ENCODE measurements around the gene ANKIB1.

- TF ChIP-seq CTCF (IDR thresholded peaks at IDR 0.05; ENCODE audit: insufficient read depth, low read length), result no peak
- TF ChIP-seq POLR2AphosphoS5 (IDR thresholded peaks at IDR 0.05; ENCODE audit: low read depth), result no peak
Measured at GRCh38 chr7:92295391-92295790, 49.6 kb downstream of the ANKIB1 start.

Measured in HL-60 (cell line).